ENCODE results near the gene ARHGEF2. TPM values are rescaled to one million over a fixed set of nuclear protein-coding genes. Genes with fewer than 3 reads are reported as not detected.

Gene ARHGEF2
- total and polyA plus RNA-seq, 2 of the 13 experiments (the other 11 are each of a cell fraction or from before 2014, with no cell fraction given) = 16.1 to 32.1 TPM

DNA sequence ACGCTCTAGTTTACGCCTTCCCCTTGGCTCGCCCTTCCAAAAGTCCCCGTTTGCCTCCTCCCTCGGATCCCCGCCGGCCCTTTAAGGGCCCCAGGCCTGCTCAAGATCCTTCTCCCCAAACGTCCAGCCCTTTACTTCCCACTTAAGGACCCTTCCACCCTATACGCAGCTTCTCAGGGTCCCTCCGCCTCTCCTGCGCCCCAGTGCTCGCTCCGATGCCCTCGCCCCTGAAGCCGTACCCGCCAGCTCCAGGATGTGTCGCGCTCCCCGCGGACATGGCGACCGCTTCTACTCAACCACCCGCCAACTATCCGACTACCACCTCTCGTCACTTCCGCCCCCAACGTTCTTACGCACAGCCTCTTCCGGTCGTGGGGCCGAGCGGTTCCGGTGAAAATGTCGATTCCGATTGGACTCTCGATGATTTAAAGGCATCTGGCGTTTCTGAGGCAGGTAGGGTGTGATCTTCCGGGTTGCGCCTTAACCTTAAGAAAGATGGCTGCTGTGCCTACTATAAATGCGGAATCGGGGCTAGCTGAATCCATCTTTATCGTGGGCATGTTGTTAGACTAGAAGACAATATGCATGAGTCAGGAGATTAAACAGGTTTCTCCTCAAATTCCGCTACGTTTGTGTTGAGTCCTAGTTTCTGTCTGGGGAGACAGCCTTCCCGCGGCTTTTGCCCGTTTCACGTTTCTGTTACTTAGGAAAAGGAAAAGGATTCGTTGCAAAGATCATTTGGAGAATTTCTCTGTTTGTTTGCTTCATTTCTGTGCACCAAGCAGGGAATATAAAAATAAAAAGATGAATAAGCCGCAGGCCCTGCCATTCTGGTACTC lies 44.0 kb downstream of the ARHGEF2 start, which contains the start of gene KHDC4 (continued):
- TF ChIP-seq, protein P1, sequence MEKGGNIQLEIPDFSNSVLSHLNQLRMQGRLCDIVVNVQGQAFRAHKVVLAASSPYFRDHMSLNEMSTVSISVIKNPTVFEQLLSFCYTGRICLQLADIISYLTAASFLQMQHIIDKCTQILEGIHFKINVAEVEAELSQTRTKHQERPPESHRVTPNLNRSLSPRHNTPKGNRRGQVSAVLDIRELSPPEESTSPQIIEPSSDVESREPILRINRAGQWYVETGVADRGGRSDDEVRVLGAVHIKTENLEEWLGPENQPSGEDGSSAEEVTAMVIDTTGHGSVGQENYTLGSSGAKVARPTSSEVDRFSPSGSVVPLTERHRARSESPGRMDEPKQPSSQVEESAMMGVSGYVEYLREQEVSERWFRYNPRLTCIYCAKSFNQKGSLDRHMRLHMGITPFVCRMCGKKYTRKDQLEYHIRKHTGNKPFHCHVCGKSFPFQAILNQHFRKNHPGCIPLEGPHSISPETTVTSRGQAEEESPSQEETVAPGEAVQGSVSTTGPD (CRISPR knock-in tag; IDR thresholded peaks at IDR 0.05) = no peak
- TF ChIP-seq JUND (CRISPR knock-in tag; IDR thresholded peaks at IDR 0.05) (no peak), PCBP1 (IDR thresholded peaks at IDR 0.05; ENCODE audit: borderline replicate concordance, low read depth, low read length) (no peak), SIN3A (IDR thresholded peaks at IDR 0.05; ENCODE audit: borderline replicate concordance, low read depth, low read length) (peak; percentile 61; the same call in 1 of the 2 replicates), CCAR2 (optimal IDR thresholded peaks at IDR 0.05; ENCODE audit: low read depth, low read length) (no peak), SMC3 (IDR thresholded peaks at IDR 0.05; ENCODE audit: low read length) (no peak), PCBP2 (optimal IDR thresholded peaks at IDR 0.05; ENCODE audit: low read depth, low read length, poor library complexity, severe bottlenecking) (no peak), ZNF446 (CRISPR knock-in tag; IDR thresholded peaks at IDR 0.05) (0 out of 2 replicates have a peak, but pooled peaks have one; percentile 42), MAZ (IDR thresholded peaks at IDR 0.05; ENCODE audit: borderline replicate concordance, low read depth, low read length) (peak; percentile 45; the same call in 1 of the 2 replicates), MAZ (CRISPR knock-in tag; IDR thresholded peaks at IDR 0.05; ENCODE audit: low read depth) (peak; percentile 51; the same call in 1 of the 2 replicates), YEATS2 (CRISPR knock-in tag; IDR thresholded peaks at IDR 0.05; ENCODE audit: borderline replicate concordance) (peak; percentile 92), EZH2 (conservative IDR thresholded peaks at IDR 0.05; ENCODE audit: low read depth, low read length) (no peak), ARHGAP35 (CRISPR knock-in tag; IDR thresholded peaks at IDR 0.05; ENCODE audit: borderline replicate concordance) (0 out of 2 replicates have a peak, but pooled peaks have one; percentile 60), MTF2 (CRISPR knock-in tag; IDR thresholded peaks at IDR 0.05; ENCODE audit: borderline replicate concordance) (0 out of 2 replicates have a peak, but pooled peaks have one; percentile 27), HOXA9 (CRISPR knock-in tag; IDR thresholded peaks at IDR 0.05; ENCODE audit: borderline replicate concordance) (peak; percentile 100), KDM1A (CRISPR knock-in tag; IDR thresholded peaks at IDR 0.05) (no peak), NRL (CRISPR knock-in tag; IDR thresholded peaks at IDR 0.05; ENCODE audit: borderline replicate concordance) (peak; percentile 81), MAF1 (CRISPR knock-in tag; IDR thresholded peaks at IDR 0.05; ENCODE audit: borderline replicate concordance) (no peak; the same call in 1 of the 2 replicates)
- TF ChIP-seq, protein P2, sequence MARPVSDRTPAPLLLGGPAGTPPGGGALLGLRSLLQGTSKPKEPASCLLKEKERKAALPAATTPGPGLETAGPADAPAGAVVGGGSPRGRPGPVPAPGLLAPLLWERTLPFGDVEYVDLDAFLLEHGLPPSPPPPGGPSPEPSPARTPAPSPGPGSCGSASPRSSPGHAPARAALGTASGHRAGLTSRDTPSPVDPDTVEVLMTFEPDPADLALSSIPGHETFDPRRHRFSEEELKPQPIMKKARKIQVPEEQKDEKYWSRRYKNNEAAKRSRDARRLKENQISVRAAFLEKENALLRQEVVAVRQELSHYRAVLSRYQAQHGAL (CRISPR knock-in tag; IDR thresholded peaks at IDR 0.05; ENCODE audit: not compliant biosample characterization) = no peak
- TF ChIP-seq, protein P3, sequence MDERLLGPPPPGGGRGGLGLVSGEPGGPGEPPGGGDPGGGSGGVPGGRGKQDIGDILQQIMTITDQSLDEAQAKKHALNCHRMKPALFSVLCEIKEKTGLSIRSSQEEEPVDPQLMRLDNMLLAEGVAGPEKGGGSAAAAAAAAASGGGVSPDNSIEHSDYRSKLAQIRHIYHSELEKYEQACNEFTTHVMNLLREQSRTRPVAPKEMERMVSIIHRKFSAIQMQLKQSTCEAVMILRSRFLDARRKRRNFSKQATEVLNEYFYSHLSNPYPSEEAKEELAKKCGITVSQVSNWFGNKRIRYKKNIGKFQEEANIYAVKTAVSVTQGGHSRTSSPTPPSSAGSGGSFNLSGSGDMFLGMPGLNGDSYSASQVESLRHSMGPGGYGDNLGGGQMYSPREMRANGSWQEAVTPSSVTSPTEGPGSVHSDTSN (CRISPR knock-in tag; IDR thresholded peaks at IDR 0.05) = peak; percentile 78
- TF ChIP-seq, protein P4, sequence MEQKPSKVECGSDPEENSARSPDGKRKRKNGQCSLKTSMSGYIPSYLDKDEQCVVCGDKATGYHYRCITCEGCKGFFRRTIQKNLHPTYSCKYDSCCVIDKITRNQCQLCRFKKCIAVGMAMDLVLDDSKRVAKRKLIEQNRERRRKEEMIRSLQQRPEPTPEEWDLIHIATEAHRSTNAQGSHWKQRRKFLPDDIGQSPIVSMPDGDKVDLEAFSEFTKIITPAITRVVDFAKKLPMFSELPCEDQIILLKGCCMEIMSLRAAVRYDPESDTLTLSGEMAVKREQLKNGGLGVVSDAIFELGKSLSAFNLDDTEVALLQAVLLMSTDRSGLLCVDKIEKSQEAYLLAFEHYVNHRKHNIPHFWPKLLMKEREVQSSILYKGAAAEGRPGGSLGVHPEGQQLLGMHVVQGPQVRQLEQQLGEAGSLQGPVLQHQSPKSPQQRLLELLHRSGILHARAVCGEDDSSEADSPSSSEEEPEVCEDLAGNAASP (CRISPR knock-in tag; IDR thresholded peaks at IDR 0.05; ENCODE audit: borderline replicate concordance) = peak; percentile 31; the same call in 1 of the 2 replicates
- TF ChIP-seq, protein P5, sequence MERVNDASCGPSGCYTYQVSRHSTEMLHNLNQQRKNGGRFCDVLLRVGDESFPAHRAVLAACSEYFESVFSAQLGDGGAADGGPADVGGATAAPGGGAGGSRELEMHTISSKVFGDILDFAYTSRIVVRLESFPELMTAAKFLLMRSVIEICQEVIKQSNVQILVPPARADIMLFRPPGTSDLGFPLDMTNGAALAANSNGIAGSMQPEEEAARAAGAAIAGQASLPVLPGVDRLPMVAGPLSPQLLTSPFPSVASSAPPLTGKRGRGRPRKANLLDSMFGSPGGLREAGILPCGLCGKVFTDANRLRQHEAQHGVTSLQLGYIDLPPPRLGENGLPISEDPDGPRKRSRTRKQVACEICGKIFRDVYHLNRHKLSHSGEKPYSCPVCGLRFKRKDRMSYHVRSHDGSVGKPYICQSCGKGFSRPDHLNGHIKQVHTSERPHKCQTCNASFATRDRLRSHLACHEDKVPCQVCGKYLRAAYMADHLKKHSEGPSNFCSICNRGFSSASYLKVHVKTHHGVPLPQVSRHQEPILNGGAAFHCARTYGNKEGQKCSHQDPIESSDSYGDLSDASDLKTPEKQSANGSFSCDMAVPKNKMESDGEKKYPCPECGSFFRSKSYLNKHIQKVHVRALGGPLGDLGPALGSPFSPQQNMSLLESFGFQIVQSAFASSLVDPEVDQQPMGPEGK (CRISPR knock-in tag; IDR thresholded peaks at IDR 0.05) = no peak

Data from HepG2 (cell line).